AG09309 (cell line): ENCODE results near the gene MAP3K1.
"Not testable (repeated sequence)": the region's sequence is repeated elsewhere in the genome, so short reads cannot be mapped to it uniquely, and the experiment has no call there.

Source experiments
- DNase-seq: peaks from one replicate; pipeline ENCODE4 v3.0.0-alpha.2; 2010; ENCODE audit warnings: low read depth
- H3K4me3 ChIP-seq: 2 replicates; pipeline ENCODE4 v1.5.1; 2011; ENCODE audit warnings: mild to moderate bottlenecking, low read depth, low read length, moderate library complexity; ENCODE audit not compliant: control insufficient read depth
- CTCF ChIP-seq: IDR thresholded peaks from 2 replicates; pipeline ENCODE4 v1.5.1; 2011; ENCODE audit warnings: mild to moderate bottlenecking, low read depth, low read length, inconsistent platforms; ENCODE audit not compliant: insufficient read depth, control insufficient read depth; ENCODE audit errors: missing control alignments

Gene MAP3K1

GRCh38 chr5:56815658-56816545 is 553 bp downstream of the MAP3K1 start:
- TF ChIP-seq CTCF = no peak
- DNase-seq = no peak
- peak overlapping the region; percentile 58 for H3K4me3 ChIP-seq

DNA sequence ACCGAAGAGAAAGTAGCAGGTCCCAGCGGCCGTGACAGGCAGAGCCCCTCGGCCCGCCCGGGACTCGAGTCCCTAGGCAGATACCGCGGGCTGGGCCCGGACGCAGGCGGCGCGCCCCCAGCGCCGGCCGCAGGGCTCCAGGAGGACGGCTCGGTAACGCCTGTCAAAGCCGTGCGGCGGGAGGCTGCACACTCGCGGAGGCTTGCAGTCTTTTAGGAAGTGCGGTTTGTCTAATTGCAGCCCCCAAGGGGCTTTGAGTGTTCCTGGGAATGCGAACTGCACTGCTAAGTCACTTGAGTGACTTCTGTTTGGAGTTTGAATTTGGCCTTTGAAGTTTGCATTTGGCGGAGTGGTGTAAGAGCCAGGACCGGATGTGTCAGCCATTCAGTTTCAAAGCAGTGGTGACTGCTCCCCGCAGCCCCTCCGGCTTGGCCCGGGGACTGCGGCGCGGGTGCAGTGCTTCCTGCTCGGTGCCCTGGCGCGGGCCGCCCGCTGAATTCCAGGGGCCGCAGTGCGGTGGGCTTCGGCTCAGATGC is 1.3 kb downstream of the MAP3K1 start:
- no peak for DNase-seq
- no peak for TF ChIP-seq CTCF
- peak overlapping the region; percentile 58 for H3K4me3 ChIP-seq

- no peak for DNase-seq
- no peak for TF ChIP-seq CTCF
- peak overlapping the region; percentile 58 for H3K4me3 ChIP-seq
Observed at GRCh38 chr5:56817263-56818014, 2.1 kb downstream of the MAP3K1 start.

DNA sequence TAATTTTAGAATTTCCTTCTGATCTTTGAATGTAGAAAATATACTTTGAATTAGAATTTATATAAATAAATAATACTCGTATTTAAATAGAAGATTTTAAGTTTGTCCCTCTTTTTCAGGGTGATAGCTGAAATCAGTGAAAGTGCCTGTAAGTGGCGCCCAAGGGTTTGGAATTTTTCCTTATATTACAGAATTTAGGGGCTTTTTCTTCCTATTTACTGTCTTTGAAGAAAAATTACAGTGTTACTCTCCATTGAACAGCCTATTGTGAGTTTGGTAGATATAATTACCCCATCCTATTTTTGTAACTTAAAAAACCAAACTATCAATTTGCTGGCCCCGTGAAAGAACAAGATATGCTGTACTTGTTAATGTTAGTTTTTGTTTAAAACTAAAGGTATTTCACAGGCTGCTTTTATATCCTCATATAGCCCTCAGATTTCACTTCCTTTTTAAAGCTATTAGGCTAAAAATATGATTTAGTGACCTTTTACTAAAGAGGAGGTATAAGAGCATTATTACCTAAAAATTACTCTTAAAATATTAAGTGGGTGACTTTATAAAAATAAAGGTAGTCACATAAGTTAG is 3.2 kb downstream of the MAP3K1 start:
- H3K4me3 ChIP-seq = no peak overlapping the region
- DNase-seq = no peak
- TF ChIP-seq CTCF = peak; percentile 27

GRCh38 chr5:56819060-56819881 is 3.9 kb downstream of the MAP3K1 start:
- DNase-seq = no peak
- TF ChIP-seq CTCF = no peak
- H3K4me3 ChIP-seq = no peak overlapping the region

GRCh38 chr5:56821868-56822267 is 6.5 kb downstream of the MAP3K1 start:
- not testable (repeated sequence) for H3K4me3 ChIP-seq

More at GRCh38 chr5:56821868-56822267, 6.5 kb downstream of the MAP3K1 start:
- not testable (repeated sequence) for DNase-seq
